H9 (cell line): ENCODE data around the gene PEX14. TPM values are rescaled to one million over a fixed set of nuclear protein-coding genes. Genes with fewer than 3 reads are reported as not detected.

Experiments
- DNase-seq: peaks from one replicate; pipeline ENCODE4 v3.0.0-alpha.2; 2017
- H2AFZ ChIP-seq: one replicate; pipeline ENCODE4 v1.6.1; 2013; ENCODE audit warnings: mild to moderate bottlenecking, low read length, control low read depth, moderate library complexity
- H2AK5ac ChIP-seq: 2 replicates; pipeline ENCODE4 v1.6.1; 2013; ENCODE audit warnings: low read length, control low read depth, mixed read lengths; ENCODE audit not compliant: insufficient read length
- H2BK120ac ChIP-seq: one replicate; pipeline ENCODE4 v1.6.1; 2013; ENCODE audit warnings: low read depth, mild to moderate bottlenecking, low read length, control low read depth, inconsistent platforms; ENCODE audit not compliant: poor library complexity, severe bottlenecking
- H2BK12ac ChIP-seq: 2 replicates; pipeline ENCODE4 v1.6.1; 2013; ENCODE audit warnings: low read length, control low read depth, mixed read lengths, low read depth; ENCODE audit not compliant: insufficient read length
- H2BK15ac ChIP-seq: 2 replicates; pipeline ENCODE4 v1.6.1; 2013; ENCODE audit warnings: low read depth, low read length, control low read depth
- H2BK20ac ChIP-seq: one replicate; pipeline ENCODE4 v1.6.1; 2013; ENCODE audit warnings: low read depth, mild to moderate bottlenecking, low read length, control low read depth, inconsistent platforms; ENCODE audit not compliant: poor library complexity, severe bottlenecking
- H2BK5ac ChIP-seq: 2 replicates; pipeline ENCODE4 v1.6.1; 2013; ENCODE audit warnings: low read length, control low read depth, mixed read lengths; ENCODE audit not compliant: insufficient read length
- H3K14ac ChIP-seq: 2 replicates; pipeline ENCODE4 v1.6.1; 2013; ENCODE audit warnings: low read length, control low read depth; ENCODE audit not compliant: insufficient read depth
- H3K18ac ChIP-seq: 2 replicates; pipeline ENCODE4 v1.6.1; 2013; ENCODE audit warnings: low read depth, mild to moderate bottlenecking, mixed read lengths, low read length, control low read depth; ENCODE audit not compliant: insufficient read length
- H3K23ac ChIP-seq: 2 replicates; pipeline ENCODE4 v1.6.1; 2013; ENCODE audit warnings: low read length, control low read depth, mixed read lengths, low read depth; ENCODE audit not compliant: insufficient read length
- H3K23me2 ChIP-seq: 2 replicates; pipeline ENCODE4 v1.6.1; 2013; ENCODE audit warnings: low read depth, mild to moderate bottlenecking, mixed read lengths, low read length, control low read depth; ENCODE audit not compliant: insufficient read length, poor library complexity, severe bottlenecking
- H3K27ac ChIP-seq: 2 replicates; pipeline ENCODE4 v1.5.1; 2013; ENCODE audit warnings: low read length, control low read depth, mixed read lengths, low read depth; ENCODE audit not compliant: insufficient read length
- H3K27me3 ChIP-seq: 2 replicates; pipeline ENCODE4 v1.6.1; 2013; ENCODE audit warnings: low read length, control low read depth, inconsistent platforms; ENCODE audit not compliant: insufficient read depth
- H3K4ac ChIP-seq: 2 replicates; pipeline ENCODE4 v1.6.1; 2013; ENCODE audit warnings: low read depth, mild to moderate bottlenecking, control low read depth, inconsistent platforms, low read length, moderate library complexity
- H3K4me1 ChIP-seq: 2 replicates; pipeline ENCODE4 v1.6.1; 2013; ENCODE audit warnings: low read length, control low read depth, inconsistent platforms; ENCODE audit not compliant: insufficient read depth
- H3K4me2 ChIP-seq: 2 replicates; pipeline ENCODE4 v1.6.1; 2013; ENCODE audit warnings: low read length, control low read depth, mixed read lengths; ENCODE audit not compliant: insufficient read length, insufficient read depth
- H3K56ac ChIP-seq: 2 replicates; pipeline ENCODE4 v1.6.1; 2013; ENCODE audit warnings: low read depth, mild to moderate bottlenecking, mixed read lengths, low read length, control low read depth; ENCODE audit not compliant: insufficient read length
- H3K79me1 ChIP-seq: 2 replicates; pipeline ENCODE4 v1.6.1; 2013; ENCODE audit warnings: low read depth, mild to moderate bottlenecking, moderate library complexity, low read length, control low read depth, inconsistent platforms; ENCODE audit not compliant: insufficient read depth, poor library complexity, severe bottlenecking
- H3K79me2 ChIP-seq: 2 replicates; pipeline ENCODE4 v1.6.1; 2013; ENCODE audit warnings: low read length, control low read depth, inconsistent platforms; ENCODE audit not compliant: insufficient read depth
- H3K9ac ChIP-seq: 2 replicates; pipeline ENCODE4 v1.6.1; 2013; ENCODE audit warnings: low read length, control low read depth, mixed read lengths; ENCODE audit not compliant: insufficient read length; ENCODE audit errors: extremely low read depth
- H3K9me3 ChIP-seq: one replicate; pipeline ENCODE4 v1.6.1; 2013; ENCODE audit warnings: low read depth, low read length, inconsistent platforms; ENCODE audit not compliant: control insufficient read depth
- H3T11ph ChIP-seq: one replicate; pipeline ENCODE4 v1.6.1; 2013; ENCODE audit warnings: mild to moderate bottlenecking, low read length, control low read depth, inconsistent platforms
- H4K20me1 ChIP-seq: one replicate; pipeline ENCODE4 v1.6.1; 2013; ENCODE audit not compliant: control insufficient read depth, insufficient read length, insufficient read depth
- H4K5ac ChIP-seq: 2 replicates; pipeline ENCODE4 v1.6.1; 2013; ENCODE audit warnings: low read depth, mild to moderate bottlenecking, mixed read lengths, low read length, control low read depth; ENCODE audit not compliant: insufficient read length
- H4K8ac ChIP-seq: replicated peaks from 2 replicates; pipeline ENCODE4 v1.6.1; 2013; ENCODE audit warnings: low read length, control low read depth, mixed read lengths, low read depth; ENCODE audit not compliant: insufficient read length
- H4K91ac ChIP-seq: 2 replicates; pipeline ENCODE4 v1.6.1; 2013; ENCODE audit warnings: low read depth, mild to moderate bottlenecking, moderate library complexity, mixed read lengths, low read length, control low read depth; ENCODE audit not compliant: insufficient read length
- H3K27ac Mint-ChIP-seq, 3 experiments: 2 replicates in 2 of 3; 3 replicates in 1 of 3; pipeline ENCODE4 v1.8.0; 2020 to 2021; ENCODE audit warnings: mixed read lengths in 3 of 3, mild to moderate bottlenecking in 1 of 3, moderate library complexity in 1 of 3
- H3K27me3 Mint-ChIP-seq: 2 replicates; pipeline ENCODE4 v1.8.0; 2021; ENCODE audit warnings: low read depth, mild to moderate bottlenecking, moderate library complexity, mixed read lengths
- H3K36me3 Mint-ChIP-seq, 3 experiments: 2 replicates in 2 of 3; 3 replicates in 1 of 3; pipeline ENCODE4 v1.8.0; 2020 to 2021; ENCODE audit warnings: low read depth in 3 of 3, mixed read lengths in 3 of 3; ENCODE audit not compliant: insufficient read depth in 1 of 3
- H3K4me1 Mint-ChIP-seq, 2 experiments: 2 replicates each; pipeline ENCODE4 v1.8.0; 2020; ENCODE audit warnings: mixed read lengths in 2 of 2
- H3K4me3 Mint-ChIP-seq, 2 experiments: 2 replicates in 1 of 2; 3 replicates in 1 of 2; pipeline ENCODE4 v1.8.0; 2020 to 2021; ENCODE audit warnings: mild to moderate bottlenecking in 2 of 2, mixed read lengths in 2 of 2, moderate library complexity in 1 of 2
- H3K9me3 Mint-ChIP-seq, 2 experiments: 2 replicates in 1 of 2; 3 replicates in 1 of 2; pipeline ENCODE4 v1.8.0; 2020; ENCODE audit warnings: mild to moderate bottlenecking in 2 of 2, mixed read lengths in 2 of 2, moderate library complexity in 1 of 2
- CTCF ChIP-seq: fragments of 200-600 bp; sonication (generic); conservative IDR thresholded peaks from 3 replicates; pipeline ENCODE4 v1.8.0; 2021; ENCODE audit warnings: antibody characterized with exemption, mild to moderate bottlenecking
- WGBS: extraction: QIAGEN DNeasy Blood & Tissue Kit; methylation state at CpG from one replicate; pipeline ENCODE4 v1.1.7; 2013; ENCODE audit warnings: missing lambda C conversion rate, low lambda C conversion rate, mixed read lengths; ENCODE audit not compliant: insufficient read length; ENCODE audit errors: extremely low coverage; 5-methylcytosine and 5-hydroxymethylcytosine counted together
- total RNA-seq: library from RNA; stranded (reverse); gene quantifications from 2 replicates; pipeline ENCODE4 v1.2.1, GENCODE V29; 2021

PEX14 gene
- total RNA-seq, 1 experiment from 2014 or later: 23.9 TPM

GRCh38 chr1:10656431-10656830 lies 181.7 kb downstream of the PEX14 start:
- peaks cover 0 to 4% (median 0%) of the 10 kb centered on the region in 3 experiments; a peak in 1 of 7 replicates for H3K36me3 Mint-ChIP-seq
- no peak overlapping the region for H2BK120ac ChIP-seq
- no peaks in the 10 kb centered on the region for H3K23me2 ChIP-seq
- peaks cover 0 to 11% of the 10 kb centered on the region in 2 experiments; a peak in 2 of 4 replicates for H3K4me1 Mint-ChIP-seq
- no peak for DNase-seq
- H3K4me1 ChIP-seq: no peaks in the 10 kb centered on the region
- no peak overlapping the region for H2BK12ac ChIP-seq
- H4K91ac ChIP-seq: no peak overlapping the region
- H3K4me2 ChIP-seq: no peak overlapping the region
- no peak overlapping the region for H2AFZ ChIP-seq
- H2BK5ac ChIP-seq: no peak overlapping the region
- H3K14ac ChIP-seq: no peak overlapping the region
- H3K27ac ChIP-seq: no peak overlapping the region
- no peaks in the 10 kb centered on the region for H3K9me3 Mint-ChIP-seq
- H4K20me1 ChIP-seq: no peaks in the 10 kb centered on the region
- no peak overlapping the region for H3K4ac ChIP-seq
- H3K27ac Mint-ChIP-seq: no peak overlapping the region
- H3K79me2 ChIP-seq: no peaks in the 10 kb centered on the region
- no peak overlapping the region for H3T11ph ChIP-seq
- H3K9ac ChIP-seq: no peak overlapping the region
- no peak overlapping the region for H3K18ac ChIP-seq
- H2BK15ac ChIP-seq: no peak overlapping the region
- H3K23ac ChIP-seq: no peak overlapping the region
- no peak for TF ChIP-seq CTCF
- H3K79me1 ChIP-seq: no peaks in the 10 kb centered on the region
- H2BK20ac ChIP-seq: no peak overlapping the region
- H3K4me3 Mint-ChIP-seq: no peak overlapping the region
- no peak overlapping the region for H4K8ac ChIP-seq
- no peak overlapping the region for H3K56ac ChIP-seq
- H3K9me3 ChIP-seq: no peaks in the 10 kb centered on the region
- no peaks in the 10 kb centered on the region for H3K27me3 Mint-ChIP-seq
- H4K5ac ChIP-seq: no peak overlapping the region
- no peaks in the 10 kb centered on the region for H3K27me3 ChIP-seq
- no peak overlapping the region for H2AK5ac ChIP-seq
- no CpG with 5 or more reads among the region's 15 CpGs for WGBS
